Spleen (tissue), 11 donors: ENCODE data around the gene RNF123. TPM values are rescaled to one million over a fixed set of nuclear protein-coding genes. Genes with fewer than 3 reads are reported as not detected.
"Not testable (repeated sequence)": the region's sequence is repeated elsewhere in the genome, so short reads cannot be mapped to it uniquely, and the experiment has no call there.

Source experiments
- DNase-seq: peaks from one replicate; pipeline ENCODE4 v3.0.0-alpha.2; 2020
- H3K27ac ChIP-seq, 8 donors: fragments of 200-600 bp; sonication (generic) in 7 of 8; 1 replicate in 4 of 8; 2 replicates in 4 of 8; pipeline versions ENCODE4 v1.5.0 to v1.8.0; 2016 to 2021; ENCODE audit warnings: inconsistent platforms in 4 of 8, mild to moderate bottlenecking in 4 of 8, moderate library complexity in 1 of 8
- H3K27me3 ChIP-seq, 7 donors: fragments of 200-600 bp; sonication (generic) in 6 of 7; replicated peaks in 1 of 7; 1 replicate in 4 of 7; 2 replicates in 3 of 7; pipeline versions ENCODE4 v1.5.0 to v1.8.0; 2016 to 2021; ENCODE audit warnings: inconsistent platforms in 3 of 7, mild to moderate bottlenecking in 1 of 7
- H3K36me3 ChIP-seq, 6 donors: fragments of 200-600 bp; sonication (generic) in 5 of 6; 1 replicate in 4 of 6; 2 replicates in 2 of 6; pipeline versions ENCODE4 v1.5.0 to v1.8.0; 2016 to 2021; ENCODE audit warnings: inconsistent platforms in 2 of 6
- H3K4me1 ChIP-seq, 6 donors: fragments of 200-600 bp; sonication (generic) in 5 of 6; 1 replicate in 3 of 6; 2 replicates in 3 of 6; pipeline versions ENCODE4 v1.5.0 to v1.8.0; 2016 to 2021; ENCODE audit warnings: inconsistent platforms in 3 of 6
- H3K4me3 ChIP-seq, 8 donors: fragments of 200-600 bp; sonication (generic) in 7 of 8; 1 replicate in 4 of 8; 2 replicates in 4 of 8; pipeline versions ENCODE4 v1.5.0 to v1.8.0; 2016 to 2021; ENCODE audit warnings: inconsistent platforms in 4 of 8, mild to moderate bottlenecking in 4 of 8, moderate library complexity in 2 of 8
- H3K9me3 ChIP-seq, 8 donors: fragments of 200-600 bp; sonication (generic) in 7 of 8; 1 replicate in 4 of 8; 2 replicates in 4 of 8; pipeline versions ENCODE4 v1.5.0 to v1.8.0; 2016 to 2021; ENCODE audit warnings: inconsistent platforms in 4 of 8
- CTCF ChIP-seq, 11 experiments: fragments of 200-600 bp in 7 of 11; fragments of 450-650 bp in 4 of 11; sonication (generic) in 4 of 11; IDR thresholded peaks in 8 of 11; conservative IDR thresholded peaks in 3 of 11; 1 replicate in 7 of 11; 2 replicates in 4 of 11; pipeline versions ENCODE4 v1.4.0 to v1.8.0; 2016 to 2021; ENCODE audit warnings: antibody characterized with exemption in 11 of 11, inconsistent platforms in 4 of 11, mild to moderate bottlenecking in 1 of 11
- POLR2AphosphoS5 ChIP-seq, 3 donors: sonication (generic); formaldehyde crosslinking; IDR thresholded peaks; one replicate each; pipeline ENCODE4 v1.5.1; 2017; ENCODE audit warnings: antibody characterized with exemption in 3 of 3
- WGBS, 5 donors: extraction: QIAGEN DNeasy Blood & Tissue Kit in 3 of 5; methylation state at CpG; one replicate each; pipeline versions ENCODE4 v1.1.5 to v1.1.7; 2013 to 2018; 5-methylcytosine and 5-hydroxymethylcytosine counted together
- intact Hi-C: fragments of 100-400 bp; cut with DNase I; formaldehyde crosslinking; loops from one replicate; pipeline ENCODE4 v1.15.0; 2023; ENCODE audit warnings: low total_unique reads
- polyA plus RNA-seq, 3 donors: library from polyadenylated mRNA; stranded (reverse); fragments of 200-250 nt; gene quantifications; one replicate each; pipeline ENCODE4 v1.2.1, GENCODE V29; 2013
- total RNA-seq, 7 donors: library from RNA; depleted of rRNA in 3 of 7; stranded (reverse); fragments of >200 nt in 3 of 7; fragmentation: NEBNext Ultra II Directional in 4 of 7; extraction: Animal tissue kit (Norgen Biotek cat#: 25700) in 4 of 7; gene quantifications; one replicate each; pipeline versions ENCODE4 v1.1.0 to v1.2.1, GENCODE V29; 2016 to 2021
- donor health status: healthy with polysubstance abuse.
- donor health status: DM: no; HTN: no; CAD: no; lungs with moderate emphysema.
- donor health status: DM: no; HTN: no; CAD: no.
- donor health status: Bipolar disorder and iron deficiency.
- donor health status: healthy.
- donor health status: DM: no; HTN: no; CAD: no.
- donor health status: DM: yes; HTN: yes; CAD: no.

Gene RNF123
- total and polyA plus RNA-seq, 10 donors, result 11.6 to 57.5 (median 37.9) TPM

GRCh38 chr3:49689908-49690624 lies 709 bp downstream of the RNF123 start:
- H3K9me3 ChIP-seq, DNase-seq, H3K36me3 ChIP-seq, intact Hi-C loops: not testable (repeated sequence)
- H3K27ac ChIP-seq, result peak overlapping the region; percentile 72 to 91 (median 84)
- H3K4me1 ChIP-seq, result peaks cover 23 to 66% (median 49%) of the 10 kb centered on the region in 6 donors
- H3K4me3 ChIP-seq, result peak overlapping the region; percentile 86 to 100 (median 98)
- peaks cover 0 to 22% (median 0%) of the 10 kb centered on the region in 7 donors for H3K27me3 ChIP-seq
- 9 to 15% (median 10%) methylated on average over 14 to 16 of the region's 16 CpGs for WGBS, 5 donors

- peaks cover 0 to 18% (median 0%) of the 10 kb centered on the region in 7 donors for H3K27me3 ChIP-seq
- H3K36me3 ChIP-seq, H3K9me3 ChIP-seq, DNase-seq, intact Hi-C loops, H3K27ac ChIP-seq: not testable (repeated sequence)
- WGBS, 5 donors, result 90 to 95% (median 94%) methylated on average over 3 of the region's 3 CpGs
- peaks cover 23 to 62% (median 47%) of the 10 kb centered on the region in 6 donors for H3K4me1 ChIP-seq
- H3K4me3 ChIP-seq, result peak overlapping the region in 2 of 8 donors; percentile 97 to 99
Measured at GRCh38 chr3:49690856-49691255, 1.5 kb downstream of the RNF123 start.

GRCh38 chr3:49691481-49691880 lies 2.1 kb downstream of the RNF123 start:
- intact Hi-C loops, H3K36me3 ChIP-seq, DNase-seq, H3K9me3 ChIP-seq, H3K27ac ChIP-seq: not testable (repeated sequence)
- Histone ChIP-seq H3K4me1 (peaks cover 23 to 56% (median 41%) of the 10 kb centered on the region in 6 donors), H3K4me3 (peak overlapping the region in 1 of 8 donors; percentile 97), H3K27me3 (peaks cover 0 to 12% (median 0%) of the 10 kb centered on the region in 7 donors)
- WGBS, 5 donors, result 85 to 100% (median 92%) methylated on average over 1 to 3 of the region's 3 CpGs

GRCh38 chr3:49694409-49695070 lies 5.2 kb downstream of the RNF123 start:
- 77 to 86% (median 82%) methylated on average over 5 to 6 of the region's 6 CpGs for WGBS, 5 donors
- H3K27ac ChIP-seq, DNase-seq, H3K4me3 ChIP-seq, H3K9me3 ChIP-seq, H3K27me3 ChIP-seq, intact Hi-C loops: not testable (repeated sequence)
- Histone ChIP-seq H3K4me1 (peaks cover 15 to 37% (median 26%) of the 10 kb centered on the region in 6 donors), H3K36me3 (peaks cover 0 to 35% (median 19%) of the 10 kb centered on the region in 6 donors)

- H3K36me3 ChIP-seq, result peaks cover 0 to 44% (median 27%) of the 10 kb centered on the region in 6 donors
- H3K27ac ChIP-seq, DNase-seq, H3K27me3 ChIP-seq, H3K4me3 ChIP-seq, intact Hi-C loops, H3K9me3 ChIP-seq: not testable (repeated sequence)
- H3K4me1 ChIP-seq, result peaks cover 11 to 27% (median 17%) of the 10 kb centered on the region in 6 donors
- WGBS, 5 donors, result 84 to 94% (median 89%) methylated on average over 4 of the region's 4 CpGs; no CpG with 5 or more reads in 2 of the 5 donors
Measured at GRCh38 chr3:49695350-49696015, 6.1 kb downstream of the RNF123 start.

- H3K27ac ChIP-seq, result no peak overlapping the region
- DNase-seq, result no peak
- H3K4me1 ChIP-seq, result peaks cover 0 to 13% (median 5%) of the 10 kb centered on the region in 6 donors
- no peaks in the 10 kb centered on the region for H3K27me3 ChIP-seq
- WGBS, 5 donors, result 89 to 96% (median 92%) methylated on average over 9 to 16 of the region's 16 CpGs
- intact Hi-C loops, result no loop called here
- no peaks in the 10 kb centered on the region for H3K9me3 ChIP-seq
- H3K4me3 ChIP-seq, result no peak overlapping the region
- TF ChIP-seq CTCF (IDR thresholded peaks at IDR 0.05 in 8 of 11, conservative IDR thresholded peaks at IDR 0.05 in 3 of 11), result no peak
- peak in 1 of 3 donors; percentile 12 for TF ChIP-seq POLR2AphosphoS5 (IDR thresholded peaks at IDR 0.05)
- peaks cover 0 to 79% (median 53%) of the 10 kb centered on the region in 6 donors for H3K36me3 ChIP-seq
Measured at GRCh38 chr3:49699281-49699979, 10.1 kb downstream of the RNF123 start.
